SK-N-SH treated with all-trans-retinoic acid at 6 μM for 48 hours (cell line): ENCODE data around the gene ARHGAP10.

ENCODE experiments used
- ESRRG ChIP-seq: fragments of 250-450 bp; sonication (Bioruptor Pico); IDR thresholded peaks from 2 replicates; pipeline ENCODE4 v1.6.1; 2021; ENCODE audit warnings: mild to moderate bottlenecking
- OSR1 ChIP-seq: fragments of 250-450 bp; sonication (Bioruptor Pico); IDR thresholded peaks from 2 replicates; pipeline ENCODE4 v1.8.0; 2022; ENCODE audit warnings: moderate library complexity, mild to moderate bottlenecking, inconsistent platforms
- PATZ1 ChIP-seq: fragments of 250-450 bp; sonication (Bioruptor Pico); IDR thresholded peaks from 2 replicates; pipeline ENCODE4 v1.8.0; 2020; ENCODE audit warnings: mild to moderate bottlenecking, moderate library complexity, borderline replicate concordance
- SNAI2 ChIP-seq: fragments of 250-450 bp; sonication (Bioruptor Pico); IDR thresholded peaks from 2 replicates; pipeline ENCODE4 v1.5.0; 2020; ENCODE audit warnings: mild to moderate bottlenecking, moderate library complexity
- TSHZ2 ChIP-seq: fragments of 250-450 bp; sonication (Bioruptor Pico); IDR thresholded peaks from 2 replicates; pipeline ENCODE4 v1.5.0; 2020; ENCODE audit warnings: mild to moderate bottlenecking, moderate library complexity
- ZC3H10 ChIP-seq: fragments of 250-450 bp; sonication (Bioruptor Pico); IDR thresholded peaks from 2 replicates; pipeline ENCODE4 v1.5.1; 2021; ENCODE audit warnings: mild to moderate bottlenecking, moderate library complexity
- ZNF70 ChIP-seq: fragments of 450-650 bp; formaldehyde crosslinking; IDR thresholded peaks from 2 replicates; pipeline ENCODE4 v1.5.0; 2020; ENCODE audit warnings: mild to moderate bottlenecking, moderate library complexity

- TF ChIP-seq OSR1: no peak
- no peak for TF ChIP-seq ESRRG (CRISPR knock-in tag)
- no peak for TF ChIP-seq PATZ1 (CRISPR knock-in tag)
- no peak for TF ChIP-seq ZC3H10 (CRISPR knock-in tag)
- TF ChIP-seq SNAI2 (CRISPR knock-in tag): no peak
- no peak for TF ChIP-seq ZNF70
- no peak for TF ChIP-seq TSHZ2
Measured at GRCh38 chr4:148095346-148095923, 363.5 kb downstream of the ARHGAP10 start.
